Spleen (tissue), 7 donors: ENCODE data around the gene LRBA.

Source experiments
- CTCF ChIP-seq, 11 experiments: fragments of 200-600 bp in 7 of 11; fragments of 450-650 bp in 4 of 11; sonication (generic) in 4 of 11; IDR thresholded peaks in 8 of 11; conservative IDR thresholded peaks in 3 of 11; 1 replicate in 7 of 11; 2 replicates in 4 of 11; pipeline versions ENCODE4 v1.4.0 to v1.8.0; 2016 to 2021; ENCODE audit warnings: antibody characterized with exemption in 11 of 11, inconsistent platforms in 4 of 11, mild to moderate bottlenecking in 1 of 11
- POLR2A ChIP-seq, 3 donors: fragments of 450-650 bp; IDR thresholded peaks; one replicate each; pipeline ENCODE4 v1.5.1; 2017; ENCODE audit warnings: antibody characterized with exemption in 3 of 3, mild to moderate bottlenecking in 1 of 3
- POLR2AphosphoS5 ChIP-seq, 3 donors: sonication (generic); formaldehyde crosslinking; IDR thresholded peaks; one replicate each; pipeline ENCODE4 v1.5.1; 2017; ENCODE audit warnings: antibody characterized with exemption in 3 of 3
- donor health status: DM: no; HTN: no; CAD: no; lungs with moderate emphysema.
- donor health status: DM: no; HTN: no; CAD: no.
- donor health status: DM: no; HTN: no; CAD: no.

GRCh38 chr4:150725957-150726523, 289.0 kb downstream of the LRBA start:
- no peak for TF ChIP-seq CTCF (IDR thresholded peaks at IDR 0.05 in 8 of 11, conservative IDR thresholded peaks at IDR 0.05 in 3 of 11)
- TF ChIP-seq POLR2A (IDR thresholded peaks at IDR 0.05), result no peak
- TF ChIP-seq POLR2AphosphoS5 (IDR thresholded peaks at IDR 0.05), result no peak
